ENCODE data around the gene ARPP21. TPM values are rescaled to one million over a fixed set of nuclear protein-coding genes. Genes with fewer than 3 reads are reported as not detected.

ARPP21 gene
- polyA plus RNA-seq, 1 of the 3 experiments (the other 2 are of a cell fraction): 1.6 TPM

DNA sequence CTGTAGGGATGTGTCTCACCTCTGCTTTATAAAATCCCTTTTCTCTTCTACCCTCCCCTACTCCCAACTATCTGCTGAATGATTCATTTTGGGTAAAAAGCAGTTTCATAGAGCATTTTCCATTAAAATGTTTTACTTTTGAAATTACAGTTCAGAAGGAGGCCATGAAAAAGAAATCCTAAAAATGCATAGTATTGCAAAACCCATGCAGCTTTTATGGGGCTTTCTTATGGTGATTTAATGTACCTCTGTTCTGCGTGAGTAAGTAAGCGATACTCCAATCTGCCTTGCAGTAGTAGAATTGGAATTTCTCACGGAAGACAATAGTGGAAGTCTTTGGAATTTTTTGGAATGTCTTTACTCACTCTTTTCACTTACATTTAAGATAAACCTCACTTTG, 111.9 kb downstream of the ARPP21 start (continued):
- TF ChIP-seq TCF12 (IDR thresholded peaks at IDR 0.05): no peak

DNA sequence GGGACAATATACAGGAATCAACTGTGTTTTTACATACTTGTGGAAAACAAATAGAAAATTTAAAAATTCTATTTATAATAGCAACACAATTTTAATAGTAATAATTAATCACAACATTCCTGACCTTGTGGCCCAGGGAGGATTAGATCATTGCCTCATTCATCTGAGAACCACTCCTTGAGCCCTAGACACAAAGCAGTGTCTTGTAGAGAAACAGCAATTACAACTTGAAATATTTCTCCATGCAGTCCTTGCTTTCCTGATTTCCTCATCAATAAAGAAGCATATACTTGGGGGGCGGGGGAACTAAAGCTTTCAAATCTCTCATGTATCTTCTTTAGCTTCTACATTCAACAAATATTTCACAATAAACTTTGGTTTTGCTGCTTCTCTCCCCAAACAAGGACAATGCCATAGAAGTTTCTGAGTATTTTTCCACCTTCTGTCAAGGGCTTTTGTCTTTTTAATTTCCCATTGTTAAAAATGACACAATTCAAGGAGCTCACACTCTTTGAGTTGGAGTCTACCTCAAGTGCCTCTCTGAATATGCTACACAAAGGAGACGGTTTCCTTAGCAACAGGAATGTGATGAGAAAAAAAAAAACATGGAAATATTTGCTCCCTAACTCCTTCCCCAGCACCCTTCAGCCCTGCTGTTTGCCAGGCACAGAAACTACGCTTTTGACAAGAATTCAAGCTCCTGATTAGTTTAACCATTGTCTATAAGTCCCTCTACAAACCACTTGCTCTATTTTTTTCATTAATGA, 118.8 kb downstream of the ARPP21 start:
- Histone ChIP-seq H2AFZ (ENCODE audit: low read depth) (no peak overlapping the region), H3K4me1 (ENCODE audit: control insufficient read depth in 1 of 2, insufficient read depth in 2 of 2, low read depth in 1 of 2, low read length in 1 of 2) (peaks cover 0 to 3% of the 10 kb centered on the region in 2 experiments; a peak in 1 of 4 replicates), H3K27ac (ENCODE audit: low read depth in 2 of 2, low read length in 1 of 2) (no peak overlapping the region), H3K9me2 (no peaks in the 10 kb centered on the region), H3K79me2 (ENCODE audit: insufficient read depth) (no peaks in the 10 kb centered on the region), H3K4me2 (no peak overlapping the region), H3K9me3 (no peaks in the 10 kb centered on the region), H3K4me3 (ENCODE audit: low read depth in 2 of 2, low read length in 1 of 2) (no peak overlapping the region), H4K20me1 (ENCODE audit: insufficient read depth) (no peaks in the 10 kb centered on the region), H3K9ac (no peak overlapping the region), H3K27me3 (ENCODE audit: insufficient read depth) (no peaks in the 10 kb centered on the region), H3F3A (replicated peaks; ENCODE audit: insufficient read depth) (no peaks in the 10 kb centered on the region), H3K36me3 (replicated peaks in 1 of 2; ENCODE audit: control insufficient read depth in 1 of 2, insufficient read depth in 2 of 2, low read length in 1 of 2) (no peaks in the 10 kb centered on the region)
- CTCF ChIA-PET: no interaction called here
- POLR2A ChIA-PET: no interaction called here
- DNase-seq: no peak
- 69% methylated on average over 3 of the region's 3 CpGs for WGBS (ENCODE audit: low lambda C conversion rate)
- TF ChIP-seq SIN3A (IDR thresholded peaks at IDR 0.05; ENCODE audit: borderline replicate concordance, low read depth, low read length): no peak
- TF ChIP-seq SMC3 (IDR thresholded peaks at IDR 0.05; ENCODE audit: low read depth, low read length): no peak
- no peak for TF ChIP-seq POLR2AphosphoS5 (IDR thresholded peaks at IDR 0.05; ENCODE audit: low read depth, low read length)
- TF ChIP-seq YY1 (IDR thresholded peaks at IDR 0.05; ENCODE audit: low read depth): no peak
- TF ChIP-seq EZH2phosphoT487 (IDR thresholded peaks at IDR 0.05; ENCODE audit: borderline replicate concordance, low read depth): no peak
- TF ChIP-seq TAF1 (IDR thresholded peaks at IDR 0.05; ENCODE audit: borderline replicate concordance, low read depth, low read length): no peak
- TF ChIP-seq RXRA (IDR thresholded peaks at IDR 0.05; ENCODE audit: borderline replicate concordance, low read depth): no peak
- no peak for TF ChIP-seq RFX5 (IDR thresholded peaks at IDR 0.05; ENCODE audit: low read length)

DNA sequence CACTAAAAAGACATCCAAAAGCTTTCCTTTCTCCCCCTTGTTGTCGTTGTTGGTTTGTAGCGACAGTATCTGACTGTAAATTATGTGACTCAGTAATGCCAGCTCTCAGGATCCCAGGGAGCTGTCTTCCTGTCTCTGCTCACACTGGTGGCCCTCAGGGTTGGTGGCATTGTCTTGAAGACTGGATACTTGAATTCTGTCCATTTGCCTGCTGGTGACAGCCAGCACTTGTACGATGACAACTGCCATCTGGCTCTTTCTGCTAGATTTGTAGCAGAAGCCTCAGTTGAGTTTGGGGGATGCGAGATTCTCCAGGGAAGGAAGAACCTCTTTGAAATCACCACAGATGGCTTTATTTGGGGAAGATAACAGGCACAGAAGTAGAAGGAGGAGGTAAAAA, 120.8 kb downstream of the ARPP21 start:
- Histone ChIP-seq H3K27me3 (ENCODE audit: insufficient read depth) (no peaks in the 10 kb centered on the region), H3K27ac (ENCODE audit: low read depth in 2 of 2, low read length in 1 of 2) (no peak overlapping the region; a peak in 1 of 4 replicates), H3K36me3 (replicated peaks in 1 of 2; ENCODE audit: control insufficient read depth in 1 of 2, insufficient read depth in 2 of 2, low read length in 1 of 2) (no peaks in the 10 kb centered on the region), H3K79me2 (ENCODE audit: insufficient read depth) (no peaks in the 10 kb centered on the region), H4K20me1 (ENCODE audit: insufficient read depth) (no peaks in the 10 kb centered on the region), H3K9me3 (no peaks in the 10 kb centered on the region), H3K4me3 (ENCODE audit: low read depth in 2 of 2, low read length in 1 of 2) (no peak overlapping the region), H3K9me2 (no peaks in the 10 kb centered on the region), H2AFZ (ENCODE audit: low read depth) (no peak overlapping the region), H3K4me1 (ENCODE audit: control insufficient read depth in 1 of 2, insufficient read depth in 2 of 2, low read depth in 1 of 2, low read length in 1 of 2) (peaks cover 0 to 3% of the 10 kb centered on the region in 2 experiments; a peak in 1 of 4 replicates), H3K4me2 (no peak overlapping the region), H3K9ac (no peak overlapping the region), H3F3A (replicated peaks; ENCODE audit: insufficient read depth) (no peaks in the 10 kb centered on the region)
- CTCF ChIA-PET: no interaction called here
- TF ChIP-seq CHD2 (IDR thresholded peaks at IDR 0.05; ENCODE audit: low read length, partially characterized antibody) (no peak), RXRA (IDR thresholded peaks at IDR 0.05; ENCODE audit: borderline replicate concordance, low read depth) (no peak), ELF1 (IDR thresholded peaks at IDR 0.05) (no peak), SIN3A (IDR thresholded peaks at IDR 0.05; ENCODE audit: borderline replicate concordance, low read depth, low read length) (no peak), MEF2A (IDR thresholded peaks at IDR 0.05; ENCODE audit: borderline replicate concordance, low read depth) (no peak), RFX5 (IDR thresholded peaks at IDR 0.05; ENCODE audit: low read length) (no peak), NRF1 (IDR thresholded peaks at IDR 0.05; ENCODE audit: low read depth, low read length) (no peak), FOSL2 (IDR thresholded peaks at IDR 0.05; ENCODE audit: borderline replicate concordance, low read depth) (no peak), JUND (IDR thresholded peaks at IDR 0.05) (no peak), GATA2 (CRISPR knock-in tag; IDR thresholded peaks at IDR 0.05) (no peak), CTCF (IDR thresholded peaks at IDR 0.05) (no peak)
- TF ChIP-seq, protein P1, sequence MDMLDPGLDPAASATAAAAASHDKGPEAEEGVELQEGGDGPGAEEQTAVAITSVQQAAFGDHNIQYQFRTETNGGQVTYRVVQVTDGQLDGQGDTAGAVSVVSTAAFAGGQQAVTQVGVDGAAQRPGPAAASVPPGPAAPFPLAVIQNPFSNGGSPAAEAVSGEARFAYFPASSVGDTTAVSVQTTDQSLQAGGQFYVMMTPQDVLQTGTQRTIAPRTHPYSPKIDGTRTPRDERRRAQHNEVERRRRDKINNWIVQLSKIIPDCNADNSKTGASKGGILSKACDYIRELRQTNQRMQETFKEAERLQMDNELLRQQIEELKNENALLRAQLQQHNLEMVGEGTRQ (IDR thresholded peaks at IDR 0.05; ENCODE audit: borderline replicate concordance, low read depth, low read length): no peak
- 78% methylated on average over 4 of the region's 4 CpGs for WGBS (ENCODE audit: low lambda C conversion rate)
- POLR2A ChIA-PET: no interaction called here
- DNase-seq: no peak

All from SK-N-SH (cell line).